Measurements from ENCODE around the gene RASAL3.
"Not testable (repeated sequence)": the region's sequence is repeated elsewhere in the genome, so short reads cannot be mapped to it uniquely, and the experiment has no call there.

RASAL3 gene

DNA sequence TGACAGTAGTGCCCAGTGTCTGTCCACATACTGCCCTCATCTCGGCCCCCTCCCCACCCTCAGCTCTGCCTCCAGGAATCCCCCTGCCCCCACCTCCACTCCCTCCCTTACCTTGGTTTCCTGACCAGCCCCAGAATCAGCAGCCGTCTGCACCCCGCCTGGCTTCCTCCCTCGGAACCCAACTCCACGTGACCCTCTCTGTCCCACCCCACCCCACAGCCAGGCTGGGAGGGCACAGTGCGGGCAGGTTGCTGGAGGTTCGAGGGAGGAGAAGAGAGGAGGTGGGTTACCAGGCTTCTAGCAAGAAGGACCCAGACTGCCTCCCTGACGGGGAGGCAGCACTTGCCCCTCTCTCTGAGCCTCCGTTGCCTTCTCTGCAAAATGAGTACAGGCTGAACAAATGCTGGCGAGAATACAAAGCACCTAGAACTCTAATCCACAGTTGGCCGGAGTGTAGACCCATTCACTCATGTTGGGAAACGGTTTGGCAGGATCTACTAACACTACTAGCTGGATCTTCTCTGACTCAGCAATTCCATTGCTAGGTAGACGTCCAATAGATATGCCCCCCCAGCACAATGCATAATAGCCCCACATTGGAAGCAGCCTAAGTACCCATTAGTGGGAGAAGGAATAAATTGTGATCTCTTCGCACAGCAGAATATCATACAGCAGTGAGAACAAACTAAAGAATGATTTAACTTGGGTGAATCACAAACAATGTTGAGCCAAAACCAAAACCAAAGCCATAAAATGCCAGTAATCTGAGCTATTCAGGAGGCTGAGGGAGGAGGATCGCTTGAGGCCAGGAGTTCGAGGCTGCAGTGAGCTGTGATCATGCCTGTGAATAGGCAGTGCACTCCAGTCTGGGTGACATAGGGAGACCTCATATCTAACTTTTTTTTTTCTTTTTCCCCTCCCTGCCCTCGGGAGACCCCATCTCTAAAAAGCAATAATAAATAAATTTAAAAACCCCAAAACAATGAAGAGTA, at the start of gene RASAL3:
TSS of gene RASAL3 (minus strand) at position 151 of the 992 bp plus-strand sequence. CDS start 186 bp downstream, outside the sequence.
- FAIRE-seq: no peak
- no peak for DNase-seq (ENCODE audit: insufficient read length, low spot score)

DNA sequence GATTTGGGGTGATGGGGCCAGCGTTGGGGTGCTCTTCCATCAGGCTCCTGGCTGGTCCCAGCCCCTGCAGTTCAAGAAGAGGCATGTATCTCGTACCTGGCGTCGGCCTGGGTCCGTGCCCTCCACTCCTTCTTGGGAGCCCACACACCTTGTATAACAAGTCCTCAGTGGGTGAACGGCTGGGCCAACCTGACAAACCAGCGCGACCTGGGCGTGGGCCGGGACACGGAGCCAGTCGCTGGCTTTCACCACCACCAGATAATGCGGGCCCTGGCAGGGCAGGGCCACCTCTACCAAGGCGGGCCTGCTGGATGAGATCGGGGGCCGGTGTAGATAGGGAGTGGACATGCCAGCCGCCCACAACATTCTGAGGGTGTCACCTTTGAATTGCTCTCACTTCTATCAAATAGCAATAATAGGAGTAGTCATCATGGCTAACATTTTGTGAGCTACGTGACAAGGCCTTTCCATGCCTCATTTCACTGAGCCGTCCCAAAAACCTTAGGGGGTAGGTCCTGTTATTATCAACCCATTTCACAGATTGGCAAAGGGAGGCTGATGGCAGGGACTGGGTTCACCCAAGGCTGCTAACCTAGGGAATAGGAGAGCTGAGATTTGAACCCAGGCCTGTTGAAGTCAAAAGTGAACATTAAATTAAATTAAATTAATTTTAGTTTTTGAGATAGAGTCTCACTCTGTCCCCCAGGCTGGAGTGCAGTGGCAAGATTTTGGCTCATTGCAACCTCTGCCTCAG, 47.5 kb upstream of the RASAL3 start:
- FAIRE-seq (no peak), DNase-seq (ENCODE audit: insufficient read length, low spot score) (no peak)

DNA sequence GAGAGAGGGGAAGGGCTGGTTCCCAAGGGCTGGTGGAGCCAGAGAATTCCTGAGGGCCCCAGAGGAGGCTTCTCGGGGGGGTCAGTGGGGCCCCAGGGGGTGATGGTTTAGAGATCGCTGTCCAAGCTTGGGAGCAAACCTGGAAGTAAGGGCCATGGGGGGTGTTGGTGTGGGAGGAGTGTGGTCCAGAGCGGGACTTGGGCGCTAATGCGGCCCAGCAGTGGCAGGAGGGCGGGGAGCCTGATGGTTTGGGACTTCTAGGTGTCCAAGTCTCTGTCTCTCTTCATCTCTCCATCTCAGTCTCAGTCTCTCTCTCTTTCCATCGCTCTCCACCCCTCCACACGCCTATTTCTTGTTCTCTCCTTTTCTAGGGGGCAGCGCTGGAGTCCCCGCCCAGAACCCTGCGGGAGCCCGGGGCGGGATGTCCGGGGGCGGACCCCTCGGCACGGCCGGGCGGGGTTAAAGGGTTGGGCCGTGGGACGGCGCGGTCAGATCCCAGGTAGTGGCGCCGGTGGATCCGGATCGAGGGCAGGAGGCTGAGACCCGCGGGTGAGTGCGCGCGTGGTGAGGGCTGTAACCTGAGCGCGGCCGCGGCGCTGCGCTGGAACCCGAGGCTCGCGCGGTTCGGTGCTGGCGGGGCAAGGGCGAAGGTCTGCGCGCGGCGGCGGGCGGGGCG, 43.8 kb upstream of the RASAL3 start, which contains the start of gene CYP4F22:
TSS of gene CYP4F22 (plus strand) at position 491 of the 676 bp plus-strand sequence. CDS start 16,812 bp downstream, outside the sequence.
- DNase-seq (ENCODE audit: insufficient read length, low spot score) (no peak), FAIRE-seq (no peak)

DNA sequence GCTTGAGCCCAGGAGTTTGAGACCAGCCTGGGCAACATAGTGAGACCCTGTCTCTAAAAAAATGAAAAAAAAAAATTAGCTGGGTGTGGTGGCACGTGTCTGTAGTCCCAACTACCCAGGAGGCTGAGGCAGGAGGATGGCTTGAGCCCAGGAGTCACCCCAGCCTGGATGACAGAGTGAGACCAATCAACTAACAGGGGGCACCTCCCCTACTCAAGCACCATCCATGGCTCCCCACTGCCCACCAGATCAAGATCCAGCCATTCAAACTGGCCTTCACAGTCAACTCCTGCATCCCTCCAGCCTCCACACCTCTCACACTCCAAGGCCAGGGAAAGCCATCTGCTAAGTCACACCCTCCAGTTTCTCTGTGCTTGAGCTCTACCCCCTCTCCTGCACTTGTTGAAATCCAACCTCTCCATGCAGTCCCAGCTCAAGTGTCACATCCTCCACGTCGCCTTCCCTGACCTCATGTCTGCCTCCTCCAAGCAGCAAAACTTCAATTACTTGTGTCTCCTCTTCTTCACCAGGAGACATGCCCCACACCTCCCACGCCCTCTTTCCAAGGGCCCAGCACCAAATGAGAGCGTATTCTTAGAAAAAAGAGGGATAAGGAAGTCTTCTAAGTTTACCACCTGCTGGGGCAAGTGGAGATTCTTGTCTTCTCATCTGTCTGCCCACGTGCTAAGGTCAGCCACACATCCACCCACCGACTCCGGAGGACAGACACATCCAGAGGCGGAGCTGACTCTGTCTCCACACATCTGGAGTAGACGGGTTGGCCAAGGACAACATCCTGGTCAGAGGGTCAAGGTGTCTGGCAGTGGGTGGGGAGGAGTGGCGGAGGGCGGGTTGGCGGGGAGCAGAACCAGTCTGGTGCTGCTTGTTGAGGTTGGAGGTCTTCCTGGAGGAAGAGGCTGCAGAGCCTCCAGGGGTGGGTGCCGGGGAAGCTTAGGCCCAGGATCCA, 43.0 kb upstream of the RASAL3 start:
- DNase-seq (ENCODE audit: insufficient read length, low spot score) (no peak), FAIRE-seq (no peak)

DNA sequence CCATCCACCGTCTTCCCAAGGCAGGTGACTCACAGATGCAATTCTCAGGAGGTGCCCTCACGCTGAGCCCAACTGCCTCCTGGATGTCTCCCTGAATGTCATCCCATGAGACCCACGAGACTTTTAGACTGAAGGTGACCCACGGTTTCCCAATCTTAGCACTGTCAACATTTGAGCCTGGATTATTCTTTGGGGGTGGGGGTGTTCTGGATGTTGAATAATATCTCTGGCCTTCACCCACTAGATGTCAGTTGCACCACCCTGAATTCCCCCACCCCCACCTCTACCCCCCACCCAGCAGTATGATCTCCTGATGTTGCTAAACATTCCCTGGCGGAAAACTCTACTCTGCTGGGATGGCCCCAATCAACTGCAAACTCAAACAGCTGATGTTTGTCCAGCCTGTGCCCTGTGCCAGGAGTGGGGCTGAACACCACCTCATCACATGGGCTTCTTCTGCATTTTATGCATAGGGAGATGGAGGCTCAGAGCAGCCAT, 41.8 kb upstream of the RASAL3 start:
- FAIRE-seq: no peak
- no peak for DNase-seq (ENCODE audit: insufficient read length, low spot score)

DNA sequence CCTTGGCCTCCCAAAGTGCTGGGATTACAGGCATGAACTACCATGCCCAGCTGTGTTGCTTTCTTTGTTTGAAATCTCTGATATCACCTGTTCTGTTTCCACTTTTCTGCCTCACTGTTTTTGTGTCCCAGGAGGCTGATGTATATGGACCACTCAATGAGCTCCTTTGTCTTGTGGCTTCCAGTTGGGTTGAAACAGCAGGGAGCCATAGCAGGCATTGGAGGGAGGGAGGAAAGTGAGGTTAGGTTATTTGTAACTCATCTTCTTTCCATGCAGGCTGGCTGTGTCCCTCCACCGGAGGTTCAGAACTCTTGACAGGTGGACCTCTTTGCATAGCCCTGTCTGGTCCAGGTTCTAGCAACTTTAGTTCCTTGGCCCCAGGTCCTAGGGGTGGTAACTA, 37.9 kb upstream of the RASAL3 start:
- FAIRE-seq: no peak

DNA sequence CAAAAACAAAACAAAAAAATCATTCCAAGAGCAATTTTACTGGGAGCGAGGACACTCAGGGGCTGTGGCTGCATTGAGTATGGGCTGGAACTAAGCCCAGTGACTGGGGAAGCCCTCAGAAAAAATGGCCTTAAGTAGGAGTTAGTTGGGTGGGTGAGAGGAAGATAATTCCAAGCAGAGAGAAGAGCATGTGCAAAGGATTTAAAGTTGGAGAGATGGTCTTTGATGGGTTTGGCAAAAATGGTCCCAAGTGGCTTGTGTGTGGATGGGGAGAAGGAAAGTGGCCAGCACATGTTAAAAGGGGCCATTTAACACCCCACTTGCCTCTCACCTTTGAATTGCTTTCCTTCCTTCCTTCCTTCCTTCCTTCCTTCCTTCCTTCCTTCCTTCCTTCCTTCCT, 37.3 kb upstream of the RASAL3 start:
- DNase-seq (ENCODE audit: insufficient read length, low spot score): no peak
- no peak for FAIRE-seq

More for the DNA sequence above, 37.9 kb upstream of the RASAL3 start:
- no peak for DNase-seq (ENCODE audit: insufficient read length, low spot score)

DNA sequence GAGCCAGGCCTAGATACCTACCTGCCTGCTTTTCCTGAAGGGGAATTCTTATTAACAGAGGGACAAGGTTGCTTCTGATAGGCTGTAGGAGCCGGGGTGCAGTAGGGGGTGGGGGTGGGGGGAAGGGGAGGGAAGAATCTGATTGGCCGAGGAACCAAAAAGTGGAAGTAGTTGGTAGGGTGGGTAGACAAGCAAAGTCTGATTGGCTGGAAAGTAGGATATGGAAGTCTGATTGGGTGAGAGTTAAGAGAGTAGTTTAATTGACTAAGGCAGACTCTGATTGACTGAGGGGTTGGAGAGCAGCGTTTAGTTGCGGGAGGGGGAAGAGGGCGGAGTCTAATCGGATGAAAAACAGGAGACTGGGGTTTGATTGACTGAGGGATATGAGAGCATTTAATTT, 34.6 kb upstream of the RASAL3 start:
- DNase-seq (ENCODE audit: insufficient read length, low spot score) (no peak), FAIRE-seq (no peak)

DNA sequence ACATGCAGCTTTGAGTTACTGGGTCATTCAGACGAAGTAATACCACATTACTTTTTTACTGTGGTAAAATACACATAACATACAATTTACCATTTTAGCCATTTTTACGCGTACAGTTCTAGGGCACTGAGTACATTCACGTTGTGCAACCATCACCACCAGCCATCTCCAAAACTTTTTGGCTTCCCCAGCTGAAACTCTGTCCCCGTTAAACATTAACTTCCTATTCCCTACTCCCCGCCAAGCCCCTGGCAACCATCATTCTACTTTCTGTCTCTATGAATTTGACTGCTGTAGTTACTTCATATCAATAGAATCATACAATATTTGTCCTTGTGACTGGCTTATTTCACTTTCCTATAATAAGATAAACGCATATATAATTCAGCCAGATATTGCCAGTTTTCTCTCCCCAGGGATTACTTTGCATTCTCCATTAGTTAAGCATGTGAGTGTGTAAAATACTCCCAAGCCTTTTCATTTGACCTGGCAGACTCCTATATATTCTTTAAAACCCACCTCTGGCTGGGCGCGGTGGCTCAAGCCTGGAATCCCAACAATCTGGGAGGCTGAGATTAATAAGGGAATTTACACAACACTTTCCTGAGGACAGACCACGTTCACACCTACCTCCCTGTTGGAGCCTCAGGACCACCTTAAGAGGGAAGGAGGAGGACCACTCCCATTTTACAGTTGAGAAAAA, 34.0 kb upstream of the RASAL3 start:
- DNase-seq (ENCODE audit: insufficient read length, low spot score): no peak

DNA sequence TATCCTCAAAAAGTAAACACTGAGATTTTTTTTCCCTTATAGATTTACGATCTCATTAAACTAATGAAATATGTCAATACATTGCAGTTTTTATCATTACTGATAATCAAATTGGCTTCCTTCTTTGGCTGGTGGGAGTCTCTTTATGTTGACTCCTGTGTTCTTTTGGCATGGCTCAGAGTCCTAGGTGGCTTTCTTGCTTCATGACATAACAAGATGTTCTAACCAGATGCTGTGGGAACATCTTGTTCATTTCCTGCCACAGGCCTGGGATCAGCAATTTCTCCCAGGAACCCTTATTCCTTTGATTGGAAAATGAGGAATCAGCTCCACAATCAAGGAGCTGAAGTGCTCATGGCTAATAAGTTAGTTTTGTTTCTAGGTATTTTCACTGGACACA, 30.8 kb upstream of the RASAL3 start:
- FAIRE-seq: no peak
- no peak for DNase-seq (ENCODE audit: insufficient read length, low spot score)

More for the DNA sequence above, 34.0 kb upstream of the RASAL3 start:
- no peak for FAIRE-seq

DNA sequence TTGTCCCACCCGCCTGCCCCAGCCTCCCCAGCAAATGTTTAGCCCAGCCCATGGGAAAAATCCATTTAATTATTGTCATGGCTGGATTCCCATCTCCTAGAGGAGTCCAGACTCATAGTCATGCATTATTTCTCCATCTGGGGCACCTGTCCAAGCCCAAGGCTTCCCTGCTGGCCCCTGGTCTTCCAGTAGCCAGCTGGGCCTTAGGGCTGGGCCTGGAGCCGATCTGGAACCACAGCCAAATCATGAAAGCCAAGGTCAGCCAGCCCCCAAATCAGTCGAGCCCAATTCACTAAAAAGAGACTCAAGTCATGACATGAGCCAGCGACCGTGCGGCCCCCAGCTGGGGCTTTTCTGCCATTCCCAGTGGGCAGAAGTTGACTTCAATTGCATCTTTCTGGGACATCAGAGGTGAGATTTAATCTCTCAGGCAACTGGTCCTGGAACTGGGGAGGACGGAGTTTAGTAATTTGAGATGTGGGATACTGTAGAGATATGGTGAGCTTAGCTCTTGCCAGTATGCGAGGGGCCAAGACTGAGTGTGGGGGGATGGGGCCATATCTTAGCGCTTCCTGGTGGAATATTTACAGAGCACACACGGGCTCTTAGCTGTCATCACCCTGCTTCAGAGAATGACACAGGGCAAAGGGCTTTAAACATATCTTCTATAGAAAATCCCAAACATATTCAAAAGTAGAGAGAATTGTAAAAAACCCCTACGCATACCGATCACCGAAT, 24.3 kb upstream of the RASAL3 start:
- FAIRE-seq (no peak), DNase-seq (ENCODE audit: insufficient read length, low spot score) (no peak)

DNA sequence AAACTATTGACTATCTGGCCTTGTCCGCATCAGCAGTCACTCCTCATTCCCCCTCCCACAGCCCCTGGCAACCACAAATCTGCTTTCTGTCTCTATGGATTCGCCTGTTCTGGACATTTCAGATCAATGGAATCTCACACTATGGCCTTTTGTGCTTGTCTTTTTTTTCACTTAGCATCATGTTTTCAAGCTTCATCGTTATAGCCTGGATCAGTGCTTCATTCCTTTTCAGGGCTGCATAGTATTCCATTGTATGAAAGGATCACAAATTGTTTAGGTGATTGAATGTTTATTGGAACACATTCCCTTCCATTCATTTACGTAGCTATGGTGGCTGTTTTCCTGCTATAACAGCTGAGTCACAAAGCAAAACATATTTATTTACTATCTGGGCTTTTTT, 22.7 kb upstream of the RASAL3 start:
- FAIRE-seq (no peak), DNase-seq (ENCODE audit: insufficient read length, low spot score) (no peak)

DNA sequence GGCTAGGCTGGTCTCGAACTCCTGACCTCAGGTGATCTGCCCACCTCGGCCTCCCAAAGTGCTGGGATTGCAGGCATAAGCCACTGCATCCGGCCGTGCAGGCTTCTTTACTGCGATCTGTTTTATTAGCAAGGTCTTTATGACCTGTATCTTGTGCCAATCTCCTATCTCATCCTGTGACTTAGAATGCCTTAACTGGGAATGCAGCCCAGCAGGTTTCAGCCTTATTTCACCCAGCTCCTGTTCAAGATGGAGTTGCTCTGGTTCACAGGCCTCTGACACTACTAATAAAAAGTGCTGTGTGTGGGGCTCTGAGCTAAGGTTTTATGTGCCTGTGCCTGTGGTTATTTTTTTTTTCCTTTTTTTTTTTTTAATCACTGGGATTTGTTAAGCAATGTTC, 21.4 kb upstream of the RASAL3 start:
- not testable (repeated sequence) for FAIRE-seq; DNase-seq (ENCODE audit: insufficient read length, low spot score)

DNA sequence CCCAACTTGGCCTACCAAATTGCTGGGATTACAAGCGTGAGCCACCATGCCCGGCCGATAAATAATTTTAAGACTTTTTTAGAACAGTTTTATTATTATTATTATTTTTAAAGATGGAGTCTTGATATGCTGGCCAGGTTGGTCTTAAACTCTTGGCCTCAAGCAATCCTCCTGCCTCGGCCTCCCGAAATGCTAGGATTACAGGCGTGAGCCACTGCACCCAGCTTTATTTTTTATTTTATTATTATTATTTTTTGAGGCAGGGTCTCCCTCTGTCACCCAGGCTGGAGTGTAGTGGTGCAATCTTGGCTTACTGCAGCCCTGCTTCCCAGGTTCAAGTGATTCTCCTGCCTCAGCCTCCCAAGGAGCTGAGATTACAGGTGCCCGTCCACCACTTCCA, 16.7 kb upstream of the RASAL3 start:
- DNase-seq (ENCODE audit: insufficient read length, low spot score); FAIRE-seq: not testable (repeated sequence)

DNA sequence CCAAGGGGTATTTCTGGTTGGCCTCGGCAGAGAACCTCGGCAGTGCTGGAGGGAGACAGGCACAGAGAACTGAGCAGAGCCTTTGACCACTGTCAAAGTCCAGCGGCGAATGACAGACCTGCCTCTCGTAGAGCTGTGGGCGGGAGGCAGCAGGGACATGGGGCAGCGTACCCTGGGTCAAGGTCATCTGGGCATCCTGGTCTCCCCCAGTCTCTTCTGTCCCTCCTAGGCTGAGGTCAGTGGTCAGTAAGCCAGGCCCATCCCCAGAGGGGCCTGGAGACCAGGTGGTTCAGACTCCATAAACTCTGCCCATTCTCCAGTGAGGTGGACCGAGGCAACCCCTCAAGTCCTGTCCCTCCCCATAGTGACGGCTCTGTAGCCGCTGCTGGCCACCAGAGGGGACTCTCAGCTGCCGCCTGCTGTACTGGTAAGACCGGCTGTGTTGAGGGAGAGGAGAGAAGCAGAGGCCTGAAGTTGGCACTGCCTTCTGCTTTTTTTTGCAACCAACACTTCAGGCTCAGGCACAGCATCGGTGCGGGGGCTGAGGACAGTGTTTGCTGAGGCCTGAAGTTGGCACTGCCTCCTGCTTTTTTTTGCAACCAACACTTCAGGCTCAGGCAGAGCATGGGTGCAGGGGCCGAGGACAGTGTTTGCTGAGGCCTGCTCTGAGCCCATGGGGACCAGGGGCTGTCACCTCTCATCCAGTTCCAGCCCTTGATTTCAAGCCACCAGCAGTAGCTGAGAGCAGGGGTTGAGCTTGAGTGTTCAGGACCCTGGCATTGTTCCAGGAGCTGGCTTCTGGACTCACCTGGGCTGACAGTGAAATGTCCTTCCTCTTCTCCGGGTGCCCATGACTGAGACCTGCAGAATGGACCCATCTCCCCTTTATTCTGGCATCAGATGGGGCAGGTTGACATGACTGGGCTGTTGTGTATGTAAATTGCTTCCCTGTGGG, 15.3 kb upstream of the RASAL3 start, which contains the start of gene PGLYRP2:
TSS of gene PGLYRP2 (minus strand) at position 111 of the 955 bp plus-strand sequence. CDS start 130 bp downstream, outside the sequence.
- peak; percentile 9 for FAIRE-seq

DNA sequence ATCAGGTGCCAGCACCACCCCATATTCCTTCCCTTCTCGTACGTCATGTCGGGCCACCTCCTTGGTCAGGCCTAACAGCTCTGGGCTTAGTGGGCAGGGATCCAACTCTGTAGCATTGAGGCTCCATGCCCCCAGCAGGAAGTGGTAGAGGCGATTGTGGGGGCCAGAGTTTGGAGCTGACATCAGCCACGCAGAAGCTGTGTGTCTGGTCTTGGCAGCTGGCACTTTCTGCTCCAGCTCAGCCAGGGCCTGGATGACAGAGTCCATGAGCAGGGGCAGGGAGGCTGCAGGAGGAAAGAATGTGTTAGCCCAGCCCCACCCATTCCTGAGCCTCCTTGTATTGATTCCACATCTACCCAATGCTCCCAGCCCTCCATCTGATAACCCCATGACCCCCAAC, 12.0 kb upstream of the RASAL3 start:
- no peak for DNase-seq (ENCODE audit: insufficient read length, low spot score)
- no peak for FAIRE-seq

More for the DNA sequence above, 15.3 kb upstream of the RASAL3 start, which contains the start of gene PGLYRP2:
- DNase-seq (ENCODE audit: insufficient read length, low spot score): no peak

DNA sequence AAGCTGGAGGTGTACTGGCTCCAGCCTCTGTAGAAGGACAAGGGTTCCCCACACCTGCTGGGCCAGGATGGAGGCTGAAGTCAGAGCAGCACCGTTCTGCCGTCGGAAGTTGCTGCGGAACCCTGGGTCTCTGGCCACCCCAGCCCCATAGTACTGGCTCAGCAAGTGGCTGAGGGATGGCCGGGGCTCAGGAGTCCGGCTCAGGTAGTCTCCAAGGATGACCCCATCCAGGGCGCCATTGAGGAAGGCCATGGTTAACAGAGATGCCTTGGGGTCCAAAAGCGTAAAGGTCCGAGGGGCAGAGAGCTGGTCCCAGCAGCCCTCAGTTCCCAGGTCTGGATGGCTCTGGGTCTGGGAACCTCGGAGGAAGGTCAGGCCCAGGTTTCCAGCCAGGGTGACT, 11.3 kb upstream of the RASAL3 start:
- no peak for FAIRE-seq
- DNase-seq (ENCODE audit: insufficient read length, low spot score): no peak

Measured in HTR-8/SVneo (cell line).